ENCODE data around the gene RIPK4. TPM values are rescaled to one million over a fixed set of nuclear protein-coding genes. Genes with fewer than 3 reads are reported as not detected.

Gene RIPK4
- total RNA-seq, 1 donor from 2014 or later, result 11.3 TPM

- H3K9me3 Mint-ChIP-seq (ENCODE audit: low read depth), result no peaks in the 10 kb centered on the region
Observed at GRCh38 chr21:41777951-41778815, 11.3 kb upstream of the RIPK4 start.

GRCh38 chr21:41776778-41777177 lies 9.9 kb upstream of the RIPK4 start:
- no peak for TF ChIP-seq CTCF (IDR thresholded peaks at IDR 0.05)
- peaks cover 25% of the 10 kb centered on the region for H3K4me1 Mint-ChIP-seq (ENCODE audit: low read depth)
- no peaks in the 10 kb centered on the region for H3K9me3 Mint-ChIP-seq (ENCODE audit: low read depth)
- DNase-seq (ENCODE audit: low spot score), result no peak
- H3K4me3 Mint-ChIP-seq (ENCODE audit: unreplicated experiment), result no peak overlapping the region
- peaks cover 8% of the 10 kb centered on the region for H3K27me3 Mint-ChIP-seq (ENCODE audit: low read depth)
- H3K36me3 Mint-ChIP-seq (ENCODE audit: low read depth), result no peaks in the 10 kb centered on the region
- H3K27ac Mint-ChIP-seq (ENCODE audit: unreplicated experiment), result no peak overlapping the region

More at GRCh38 chr21:41777951-41778815, 11.3 kb upstream of the RIPK4 start:
- DNase-seq (ENCODE audit: low spot score), result no peak
- peak overlapping the region; percentile 77 for H3K27ac Mint-ChIP-seq (ENCODE audit: unreplicated experiment)
- H3K4me1 Mint-ChIP-seq (ENCODE audit: low read depth), result peaks cover 22% of the 10 kb centered on the region
- peaks cover 8% of the 10 kb centered on the region for H3K27me3 Mint-ChIP-seq (ENCODE audit: low read depth)
- TF ChIP-seq CTCF (IDR thresholded peaks at IDR 0.05), result peak; percentile 98
- peak overlapping the region; percentile 52 for H3K4me3 Mint-ChIP-seq (ENCODE audit: unreplicated experiment)
- H3K36me3 Mint-ChIP-seq (ENCODE audit: low read depth), result no peaks in the 10 kb centered on the region

GRCh38 chr21:41775149-41775472 lies 8.3 kb upstream of the RIPK4 start:
- no peaks in the 10 kb centered on the region for H3K9me3 Mint-ChIP-seq (ENCODE audit: low read depth)
- peaks cover 23% of the 10 kb centered on the region for H3K4me1 Mint-ChIP-seq (ENCODE audit: low read depth)
- H3K27ac Mint-ChIP-seq (ENCODE audit: unreplicated experiment), result no peak overlapping the region
- no peak for TF ChIP-seq CTCF (IDR thresholded peaks at IDR 0.05)
- no peak for DNase-seq (ENCODE audit: low spot score)
- H3K27me3 Mint-ChIP-seq (ENCODE audit: low read depth), result peaks cover 6% of the 10 kb centered on the region
- H3K36me3 Mint-ChIP-seq (ENCODE audit: low read depth), result no peaks in the 10 kb centered on the region
- H3K4me3 Mint-ChIP-seq (ENCODE audit: unreplicated experiment), result no peak overlapping the region

- H3K4me3 Mint-ChIP-seq (ENCODE audit: unreplicated experiment), result no peak overlapping the region
- peaks cover 5% of the 10 kb centered on the region for H3K27me3 Mint-ChIP-seq (ENCODE audit: low read depth)
- H3K36me3 Mint-ChIP-seq (ENCODE audit: low read depth), result no peaks in the 10 kb centered on the region
- no peak overlapping the region for H3K27ac Mint-ChIP-seq (ENCODE audit: unreplicated experiment)
- peaks cover 26% of the 10 kb centered on the region for H3K4me1 Mint-ChIP-seq (ENCODE audit: low read depth)
- no peak for TF ChIP-seq CTCF (IDR thresholded peaks at IDR 0.05)
- H3K9me3 Mint-ChIP-seq (ENCODE audit: low read depth), result no peaks in the 10 kb centered on the region
- DNase-seq (ENCODE audit: low spot score), result no peak
Observed at GRCh38 chr21:41774467-41775148, 7.8 kb upstream of the RIPK4 start.

DNA sequence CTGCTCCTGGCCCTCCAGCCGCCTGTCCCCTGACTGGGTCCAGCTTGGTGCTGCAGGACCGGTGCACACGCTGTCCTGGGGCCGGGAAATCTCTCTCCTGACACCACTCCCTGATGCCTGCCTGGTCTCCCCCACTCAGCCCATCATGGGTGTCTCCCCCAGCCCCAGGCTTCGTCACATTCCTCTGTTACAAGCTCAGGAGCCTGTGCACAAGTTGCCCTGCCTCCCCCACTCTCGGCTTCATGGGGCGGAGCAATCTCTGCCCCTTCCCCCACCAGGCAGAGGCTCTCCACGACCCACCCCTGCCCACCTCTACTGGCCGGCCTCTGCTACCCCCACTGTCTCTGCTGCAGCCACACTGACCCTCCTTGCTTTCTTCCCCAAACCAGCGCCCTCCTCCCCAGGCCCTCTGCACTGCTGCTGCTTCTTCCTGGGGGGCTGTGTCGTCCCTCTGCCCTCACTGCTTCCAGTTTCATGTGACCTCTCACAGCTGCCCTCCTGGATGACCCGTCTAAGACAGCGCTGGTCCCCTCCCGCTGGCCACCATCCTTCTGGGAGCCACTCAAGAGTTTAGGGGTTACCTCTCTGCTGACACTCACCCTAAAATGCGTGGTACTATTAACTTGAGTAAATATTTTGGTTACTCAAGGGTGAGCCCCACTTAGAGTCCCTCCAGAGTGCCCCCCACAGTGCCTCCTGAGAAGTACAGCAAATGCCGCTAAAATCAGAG lies 5.7 kb upstream of the RIPK4 start:
- Mint-ChIP-seq H3K4me1 (ENCODE audit: low read depth) (peaks cover 32% of the 10 kb centered on the region), H3K36me3 (ENCODE audit: low read depth) (no peaks in the 10 kb centered on the region), H3K27ac (ENCODE audit: unreplicated experiment) (no peak overlapping the region), H3K4me3 (ENCODE audit: unreplicated experiment) (no peak overlapping the region), H3K27me3 (ENCODE audit: low read depth) (peaks cover 2% of the 10 kb centered on the region), H3K9me3 (ENCODE audit: low read depth) (no peaks in the 10 kb centered on the region)
- no peak for DNase-seq (ENCODE audit: low spot score)
- TF ChIP-seq CTCF (IDR thresholded peaks at IDR 0.05), result no peak

All from chondrocyte (in vitro differentiated cells).